Common myeloid progenitor, CD34-positive (primary cell): ENCODE results near the gene DHX29.
A peak's percentile ranks its signal among the peaks of the same experiment; 100 is the strongest.

ENCODE experiments used
- CTCF ChIA-PET: fragments of 350-600 bp; sonication (Branson Sonifier 250); formaldehyde crosslinking; loops from one replicate; lab custom pipeline; 2021; ENCODE audit warnings: antibody characterized with exemption; lab: Charles Lee
- POLR2A ChIA-PET: fragments of 350-600 bp; sonication (Branson Sonifier 250); formaldehyde crosslinking; loops from one replicate; lab custom pipeline; 2021; ENCODE audit warnings: antibody characterized with exemption; lab: Charles Lee
- DNase-seq, 3 donors: peaks; one replicate each; pipeline versions ENCODE4 v3.0.0 to v3.0.0-alpha.2; 2013
- H3K27ac ChIP-seq, 2 experiments: 1 replicate in 1 of 2; 2 replicates in 1 of 2; pipeline ENCODE4 v1.7.0; 2013; ENCODE audit warnings: inconsistent platforms in 2 of 2, low read length in 2 of 2, mild to moderate bottlenecking in 2 of 2, low read depth in 1 of 2, moderate library complexity in 1 of 2; ENCODE audit not compliant: severe bottlenecking in 2 of 2, insufficient read depth in 1 of 2, poor library complexity in 1 of 2
- H3K27me3 ChIP-seq, 5 experiments: replicated peaks in 2 of 5; 1 replicate in 3 of 5; 2 replicates in 2 of 5; pipeline versions ENCODE4 v1.6.1 to v1.7.0; 2013; ENCODE audit warnings: low read length in 4 of 5, mild to moderate bottlenecking in 2 of 5, moderate library complexity in 2 of 5, inconsistent platforms in 1 of 5; ENCODE audit not compliant: insufficient read depth in 5 of 5, control insufficient read depth in 4 of 5
- H3K36me3 ChIP-seq, 4 experiments: 1 replicate in 2 of 4; 2 replicates in 2 of 4; pipeline versions ENCODE4 v1.6.1 to v1.7.0; 2013; ENCODE audit warnings: low read length in 3 of 4, control low read depth in 1 of 4, mild to moderate bottlenecking in 1 of 4; ENCODE audit not compliant: control insufficient read depth in 4 of 4, insufficient read depth in 4 of 4
- H3K4me1 ChIP-seq, 4 experiments: 1 replicate in 3 of 4; 2 replicates in 1 of 4; pipeline versions ENCODE4 v1.6.1 to v1.7.1; 2013; ENCODE audit warnings: low read length in 3 of 4, mild to moderate bottlenecking in 3 of 4, control low read depth in 1 of 4, inconsistent platforms in 1 of 4, moderate library complexity in 1 of 4; ENCODE audit not compliant: control insufficient read depth in 4 of 4, insufficient read depth in 4 of 4; ENCODE audit errors: control extremely low read depth in 1 of 4
- H3K4me3 ChIP-seq, 7 experiments: 1 replicate in 4 of 7; 2 replicates in 3 of 7; pipeline versions ENCODE4 v1.5.1 to v1.7.0; 2013; ENCODE audit warnings: mild to moderate bottlenecking in 7 of 7, low read length in 6 of 7, moderate library complexity in 6 of 7, inconsistent platforms in 2 of 7, low read depth in 2 of 7, control low read depth in 1 of 7; ENCODE audit not compliant: insufficient read depth in 4 of 7, control insufficient read depth in 1 of 7; ENCODE audit errors: extremely low read depth in 1 of 7
- H3K9me3 ChIP-seq, 5 experiments: 1 replicate in 4 of 5; 2 replicates in 1 of 5; pipeline versions ENCODE4 v1.6.1 to v1.7.1; 2013; ENCODE audit warnings: low read length in 4 of 5, mild to moderate bottlenecking in 2 of 5, inconsistent platforms in 1 of 5, low read depth in 1 of 5, moderate library complexity in 1 of 5; ENCODE audit not compliant: control insufficient read depth in 4 of 5, insufficient read depth in 2 of 5; ENCODE audit errors: control extremely low read depth in 1 of 5
- WGBS: methylation state at CpG from one replicate; pipeline ENCODE4 v1.1.5; 2013; ENCODE audit not compliant: insufficient coverage; 5-methylcytosine and 5-hydroxymethylcytosine counted together

The DHX29 gene

DNA sequence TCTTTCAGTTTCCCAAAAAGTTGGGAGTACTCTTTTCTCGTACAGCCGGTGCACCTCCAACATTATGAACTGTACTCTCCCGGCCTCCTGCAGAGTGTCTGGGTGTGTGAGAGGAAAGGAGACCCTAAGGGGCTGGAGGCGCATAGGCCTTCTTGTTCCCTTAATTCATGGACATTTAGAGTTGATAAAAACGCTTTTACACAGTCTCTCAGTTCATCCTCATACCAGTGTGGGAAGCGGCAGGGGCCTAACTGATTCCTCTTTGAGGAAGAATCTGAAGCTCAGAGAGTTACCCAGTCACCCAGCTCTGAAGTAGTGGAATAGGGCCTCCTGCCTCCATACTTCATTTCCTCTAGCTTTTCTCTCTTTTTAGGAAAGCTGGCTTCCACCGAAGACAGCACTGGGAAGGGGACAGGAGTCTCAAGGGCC, 83.7 kb downstream of the DHX29 start:
- Histone ChIP-seq H3K27ac (no peak overlapping the region), H3K9me3 (peaks cover 0 to 7% (median 0%) of the 10 kb centered on the region in 5 experiments), H3K36me3 (no peaks in the 10 kb centered on the region), H3K27me3 (peaks cover 52 to 100% (median 71%) of the 10 kb centered on the region in 5 experiments), H3K4me3 (peak overlapping the region in 2 of 7 experiments; percentile 19 to 37), H3K4me1 (peaks cover 0 to 42% (median 33%) of the 10 kb centered on the region in 4 experiments)
- ChIA-PET POLR2A (no interaction called here), CTCF (interaction anchor here (0.9 to 3.8 kb wide), 3 partner anchors 9 to 48 kb away, joined by 5 to 17 read pairs (median 6); no protein-coding TSS in a partner anchor)
- 0% methylated on average over 1 of the region's 7 CpGs for WGBS
- DNase-seq = no peak

DNA sequence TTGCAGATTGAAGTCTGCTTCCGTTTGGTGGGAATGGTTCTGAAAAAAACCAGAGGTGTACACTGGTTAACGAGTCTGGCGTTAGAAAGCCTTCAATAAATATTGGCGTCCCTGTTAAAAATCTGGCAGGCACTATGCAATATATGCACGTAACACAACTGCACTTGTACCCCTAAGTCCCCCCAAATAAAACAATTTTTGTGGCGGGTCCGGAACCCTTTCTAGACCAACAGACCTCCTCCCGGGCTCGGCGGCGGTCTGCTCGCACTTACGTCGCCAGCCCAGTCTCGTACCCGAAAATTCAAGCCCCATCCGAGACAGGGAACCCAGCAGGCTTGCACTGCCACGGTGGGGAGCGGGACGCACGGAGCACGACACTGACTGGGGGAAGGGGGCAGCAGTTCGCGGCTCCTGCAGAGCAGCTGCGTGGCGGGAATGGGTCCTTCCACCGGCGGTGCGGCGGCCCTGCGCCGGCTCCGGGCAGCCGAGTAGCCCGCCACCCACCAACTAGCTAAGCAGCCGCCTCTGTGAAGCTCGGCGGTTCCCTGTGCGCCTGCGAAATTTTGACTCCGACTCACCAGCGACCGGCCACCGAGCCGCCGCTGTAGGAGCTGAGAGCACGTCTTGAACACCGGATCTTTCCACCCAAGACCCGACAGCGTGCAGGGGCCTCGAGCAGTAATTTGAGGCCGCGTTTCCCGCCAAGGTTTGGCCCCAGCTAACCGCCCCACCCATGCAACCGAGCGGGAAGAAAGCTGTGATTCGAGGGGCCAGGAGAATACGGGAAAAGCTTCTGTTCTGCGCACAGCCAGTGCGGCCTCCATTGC, 84.3 kb downstream of the DHX29 start:
- no peaks in the 10 kb centered on the region for H3K36me3 ChIP-seq
- peaks cover 0 to 7% (median 0%) of the 10 kb centered on the region in 5 experiments for H3K9me3 ChIP-seq
- no peak overlapping the region for H3K27ac ChIP-seq
- POLR2A ChIA-PET = no interaction called here
- peaks cover 45 to 99% (median 65%) of the 10 kb centered on the region in 5 experiments for H3K27me3 ChIP-seq
- H3K4me1 ChIP-seq = peaks cover 0 to 42% (median 33%) of the 10 kb centered on the region in 4 experiments
- H3K4me3 ChIP-seq = peak overlapping the region in 4 of 7 experiments; percentile 13 to 37 (median 18)
- peak in 2 of 3 donors; percentile 34 to 41 for DNase-seq
- CTCF ChIA-PET = interaction anchor here (0.9 to 3.8 kb wide), 3 partner anchors 8 to 48 kb away, joined by 5 to 17 read pairs (median 6); no protein-coding TSS in a partner anchor
- WGBS = 2% methylated on average over 53 of the region's 61 CpGs

DNA sequence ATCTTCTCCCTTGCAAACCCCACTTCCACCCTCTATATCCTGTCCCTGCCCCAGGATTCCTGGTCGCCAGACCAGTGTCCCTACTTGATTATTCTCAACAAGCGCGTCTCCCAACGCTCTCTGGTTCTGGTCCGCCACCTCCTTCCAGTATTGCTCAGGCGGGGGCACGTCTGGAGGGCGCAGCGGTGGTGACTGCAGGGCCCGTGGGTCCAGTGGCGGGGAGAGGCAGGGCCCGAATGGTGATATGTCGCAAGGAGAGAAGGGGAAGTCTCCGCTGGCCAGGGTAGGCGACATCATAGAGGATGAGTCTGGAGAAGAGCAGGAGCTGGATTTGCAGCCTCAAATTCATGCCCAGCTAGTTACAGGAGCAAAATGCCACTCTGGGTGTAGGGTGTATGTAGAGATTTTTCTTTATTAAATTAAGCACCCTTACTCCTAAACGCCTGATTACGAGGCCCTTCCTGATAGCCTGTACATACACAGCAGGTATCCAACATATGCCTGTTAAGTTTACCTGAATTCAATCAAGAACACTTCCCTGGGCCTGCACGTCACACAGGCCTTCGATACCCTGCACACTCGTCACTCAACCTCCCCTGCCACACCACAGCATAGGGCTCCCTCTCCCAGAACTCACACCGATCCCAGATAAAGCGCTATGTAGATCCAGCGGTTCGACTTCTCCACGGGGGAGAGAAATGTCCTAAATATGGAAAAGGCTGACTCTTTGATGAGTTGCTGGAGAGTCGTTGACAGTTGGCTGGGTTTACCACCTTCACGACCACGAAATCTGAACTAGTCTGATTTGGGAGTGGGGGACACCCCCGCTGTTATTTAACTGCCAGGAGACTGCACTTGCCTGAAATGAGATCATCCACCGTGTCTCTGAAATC, 85.2 kb downstream of the DHX29 start:
- H3K27me3 ChIP-seq = peaks cover 40 to 98% (median 67%) of the 10 kb centered on the region in 5 experiments

GRCh38 chr5:55220433-55221185, 86.9 kb downstream of the DHX29 start:
- H3K4me1 ChIP-seq = peaks cover 0 to 23% (median 17%) of the 10 kb centered on the region in 4 experiments
- H3K36me3 ChIP-seq = no peaks in the 10 kb centered on the region
- ChIA-PET CTCF (interaction anchor here (1.5 kb wide), 1 partner anchor 25 kb away, joined by 3 read pairs; no protein-coding TSS in a partner anchor), POLR2A (interaction anchor here (0.6 kb wide), 1 partner anchor 172 kb away, joined by 6 read pairs; no protein-coding TSS in a partner anchor)
- 3% methylated on average over 58 of the region's 62 CpGs for WGBS
- peaks cover 33 to 89% (median 62%) of the 10 kb centered on the region in 5 experiments for H3K27me3 ChIP-seq
- H3K4me3 ChIP-seq = peak overlapping the region in 4 of 7 experiments; percentile 11 to 55 (median 36)
- no peak for DNase-seq
- H3K27ac ChIP-seq = no peak overlapping the region
- peaks cover 0 to 7% (median 0%) of the 10 kb centered on the region in 5 experiments for H3K9me3 ChIP-seq

More for the DNA sequence above, 85.2 kb downstream of the DHX29 start:
- POLR2A ChIA-PET = no interaction called here
- 23% methylated on average over 20 of the region's 30 CpGs for WGBS
- peaks cover 0 to 7% (median 0%) of the 10 kb centered on the region in 5 experiments for H3K9me3 ChIP-seq
- peak in 2 of 3 donors; percentile 28 to 42 for DNase-seq
- H3K4me1 ChIP-seq = peaks cover 0 to 35% (median 29%) of the 10 kb centered on the region in 4 experiments
- CTCF ChIA-PET = interaction anchor here (0.9 kb wide), 1 partner anchor 9 kb away, joined by 3 read pairs; no protein-coding TSS in a partner anchor
- H3K27ac ChIP-seq = no peak overlapping the region
- H3K36me3 ChIP-seq = no peaks in the 10 kb centered on the region
- H3K4me3 ChIP-seq = no peak overlapping the region

GRCh38 chr5:55219770-55220169, 87.7 kb downstream of the DHX29 start:
- ChIA-PET POLR2A (no interaction called here), CTCF (no interaction called here)
- Histone ChIP-seq H3K36me3 (no peaks in the 10 kb centered on the region), H3K4me1 (peaks cover 0 to 23% (median 17%) of the 10 kb centered on the region in 4 experiments), H3K4me3 (no peak overlapping the region), H3K27me3 (peaks cover 25 to 80% (median 53%) of the 10 kb centered on the region in 5 experiments), H3K9me3 (peaks cover 0 to 7% (median 0%) of the 10 kb centered on the region in 5 experiments), H3K27ac (no peak overlapping the region)
- no peak for DNase-seq
- WGBS = no CpG with 5 or more reads among the region's 3 CpGs

GRCh38 chr5:55218967-55219366, 88.5 kb downstream of the DHX29 start:
- DNase-seq = no peak
- no peak overlapping the region for H3K4me3 ChIP-seq
- no peaks in the 10 kb centered on the region for H3K36me3 ChIP-seq
- no peak overlapping the region for H3K27ac ChIP-seq
- POLR2A ChIA-PET = no interaction called here
- 83% methylated on average over 3 of the region's 4 CpGs for WGBS
- CTCF ChIA-PET = interaction anchor here (0.6 to 1.2 kb wide), 2 partner anchors 14 to 264 kb away, joined by 3 to 4 read pairs; partner anchors contain the start of gene CCNO
- H3K9me3 ChIP-seq = peaks cover 0 to 7% (median 0%) of the 10 kb centered on the region in 5 experiments
- H3K27me3 ChIP-seq = peaks cover 19 to 78% (median 45%) of the 10 kb centered on the region in 5 experiments
- peaks cover 0 to 23% (median 17%) of the 10 kb centered on the region in 4 experiments for H3K4me1 ChIP-seq
